HG02759 (cell line): ENCODE measurements around the gene TCOF1.
"Not testable (repeated sequence)": the region's sequence is repeated elsewhere in the genome, so short reads cannot be mapped to it uniquely, and the experiment has no call there.

Experiments used
- ATAC-seq: cut with Tn5 transposase; IDR thresholded peaks from one replicate; pipeline ENCODE4 v1.9.1; 2021; ENCODE audit warnings: mild to moderate bottlenecking, moderate library complexity; ENCODE audit not compliant: unreplicated experiment

The TCOF1 gene

GRCh38 chr5:150404121-150404520 is 46.6 kb downstream of the TCOF1 start:
- no peak for ATAC-seq

GRCh38 chr5:150404535-150404934 is 47.0 kb downstream of the TCOF1 start:
- ATAC-seq, result no peak

- no peak for ATAC-seq
Observed at GRCh38 chr5:150404941-150405816, 47.7 kb downstream of the TCOF1 start.

- ATAC-seq, result no peak
Observed at GRCh38 chr5:150406103-150406722, 48.7 kb downstream of the TCOF1 start.

GRCh38 chr5:150406723-150407095 is 49.2 kb downstream of the TCOF1 start:
- no peak for ATAC-seq

GRCh38 chr5:150407096-150407720 is 49.7 kb downstream of the TCOF1 start:
- ATAC-seq, result no peak

- ATAC-seq, result no peak
Observed at GRCh38 chr5:150408231-150408943, 50.9 kb downstream of the TCOF1 start.

- peak; percentile 24 for ATAC-seq
Observed at GRCh38 chr5:150409638-150410523, 52.4 kb downstream of the TCOF1 start.

- no peak for ATAC-seq
Observed at GRCh38 chr5:150410524-150411244, 53.2 kb downstream of the TCOF1 start.

- no peak for ATAC-seq
Observed at GRCh38 chr5:150411245-150411979, 53.9 kb downstream of the TCOF1 start.

- peak; percentile 80 for ATAC-seq
Observed at GRCh38 chr5:150412319-150413175, 55.0 kb downstream of the TCOF1 start, which contains the start of gene CD74. Gene CD74, minus strand, starts transcription at chr5:150412910. Its CDS starts 161 bp downstream, at chr5:150412749.

GRCh38 chr5:150413176-150413901 is 55.8 kb downstream of the TCOF1 start:
- ATAC-seq, result no peak

- ATAC-seq, result not testable (repeated sequence)
Observed at GRCh38 chr5:150413902-150414790, 56.6 kb downstream of the TCOF1 start.

- ATAC-seq, result peak; percentile 85
Observed at GRCh38 chr5:150419630-150420270, 62.3 kb downstream of the TCOF1 start.

- no peak for ATAC-seq
Observed at GRCh38 chr5:150422075-150422474, 64.6 kb downstream of the TCOF1 start.

- ATAC-seq, result no peak
Observed at GRCh38 chr5:150422758-150423157, 65.3 kb downstream of the TCOF1 start.
